Neutrophil (primary cell): ENCODE data around the gene MAU2.

Experiments
- H3K27ac ChIP-seq: fragments of 200-600 bp; sonication (generic); 2 replicates; pipeline ENCODE4 v1.5.1; 2016; ENCODE audit warnings: mild to moderate bottlenecking, moderate library complexity
- H3K27me3 ChIP-seq: fragments of 200-600 bp; sonication (generic); 2 replicates; pipeline ENCODE4 v1.6.0; 2016; ENCODE audit warnings: mild to moderate bottlenecking
- H3K36me3 ChIP-seq: fragments of 200-600 bp; sonication (generic); 2 replicates; pipeline ENCODE4 v1.5.1; 2017
- H3K4me1 ChIP-seq, 2 experiments: fragments of 200-600 bp in 1 of 2; sonication (generic) in 1 of 2; 1 replicate in 1 of 2; 2 replicates in 1 of 2; pipeline versions ENCODE4 v1.5.1 to v1.6.1; 2013 to 2016; ENCODE audit warnings: low read depth in 1 of 2, low read length in 1 of 2, mild to moderate bottlenecking in 1 of 2, moderate library complexity in 1 of 2; ENCODE audit not compliant: control insufficient read depth in 1 of 2, insufficient read depth in 1 of 2
- H3K4me3 ChIP-seq, 2 experiments: fragments of 200-600 bp in 1 of 2; sonication (generic) in 1 of 2; 1 replicate in 1 of 2; 2 replicates in 1 of 2; pipeline ENCODE4 v1.5.1; 2013 to 2016; ENCODE audit warnings: low read depth in 1 of 2, low read length in 1 of 2, mild to moderate bottlenecking in 1 of 2, moderate library complexity in 1 of 2
- H3K9me3 ChIP-seq: fragments of 200-600 bp; sonication (generic); 2 replicates; pipeline ENCODE4 v1.5.1; 2016
- CTCF ChIP-seq: fragments of 200-600 bp; sonication (generic); IDR thresholded peaks from 2 replicates; pipeline ENCODE4 v1.5.1; 2016; ENCODE audit warnings: antibody characterized with exemption

The MAU2 gene

GRCh38 chr19:19320361-19321140, at the start of gene MAU2, which contains the start of gene SUGP1:
Gene MAU2 (plus strand): TSS chr19:19320829. CDS start chr19:19320860, 31 bp downstream.
Gene SUGP1 (minus strand): TSS chr19:19320509. CDS start chr19:19320496, 13 bp downstream.
- peaks cover 36% of the 10 kb centered on the region for H3K36me3 ChIP-seq
- H3K9me3 ChIP-seq = no peaks in the 10 kb centered on the region
- peak within 1 kb of the TSS; percentile 95 for H3K27ac ChIP-seq
- no peaks in the 10 kb centered on the region for H3K27me3 ChIP-seq
- H3K4me3 ChIP-seq = peak within 1 kb of the TSS; percentile 97 to 98
- H3K4me1 ChIP-seq = peaks cover 42 to 52% of the 10 kb centered on the region in 2 experiments
- peak; percentile 70 for TF ChIP-seq CTCF

GRCh38 chr19:19271828-19272599, 48.6 kb upstream of the MAU2 start:
- H3K4me1 ChIP-seq = no peaks in the 10 kb centered on the region
- TF ChIP-seq CTCF = no peak
- no peak overlapping the region for H3K27ac ChIP-seq
- no peaks in the 10 kb centered on the region for H3K9me3 ChIP-seq
- H3K4me3 ChIP-seq = no peak overlapping the region
- peaks cover 28% of the 10 kb centered on the region for H3K36me3 ChIP-seq
- H3K27me3 ChIP-seq = peaks cover 66% of the 10 kb centered on the region

GRCh38 chr19:19274146-19274545, 46.5 kb upstream of the MAU2 start:
- Histone ChIP-seq H3K9me3 (no peaks in the 10 kb centered on the region), H3K36me3 (peaks cover 49% of the 10 kb centered on the region), H3K4me3 (no peak overlapping the region), H3K4me1 (no peaks in the 10 kb centered on the region), H3K27me3 (peaks cover 57% of the 10 kb centered on the region), H3K27ac (no peak overlapping the region)
- no peak for TF ChIP-seq CTCF

GRCh38 chr19:19274716-19275565, 45.7 kb upstream of the MAU2 start:
- Histone ChIP-seq H3K4me1 (no peaks in the 10 kb centered on the region), H3K4me3 (no peak overlapping the region), H3K27me3 (peaks cover 50% of the 10 kb centered on the region), H3K36me3 (peaks cover 57% of the 10 kb centered on the region), H3K27ac (no peak overlapping the region), H3K9me3 (no peaks in the 10 kb centered on the region)
- no peak for TF ChIP-seq CTCF

- no peaks in the 10 kb centered on the region for H3K4me1 ChIP-seq
- H3K36me3 ChIP-seq = peaks cover 71% of the 10 kb centered on the region
- H3K4me3 ChIP-seq = no peak overlapping the region
- peaks cover 36% of the 10 kb centered on the region for H3K27me3 ChIP-seq
- H3K27ac ChIP-seq = no peak overlapping the region
- no peak for TF ChIP-seq CTCF
- H3K9me3 ChIP-seq = no peaks in the 10 kb centered on the region
Measured at GRCh38 chr19:19276386-19276785, 44.2 kb upstream of the MAU2 start.
